Measurements from ENCODE around the gene AFAP1.

GRCh38 chr4:7820031-7820818 is 119.4 kb downstream of the AFAP1 start:
- TF ChIP-seq CTCF (IDR thresholded peaks at IDR 0.05) = no peak
- no peak for TF ChIP-seq EZH2phosphoT487 (IDR thresholded peaks at IDR 0.05)
- no peak for TF ChIP-seq EZH2 (IDR thresholded peaks at IDR 0.05)

Data from neural progenitor cell (in vitro differentiated cells).